GM19452 (cell line): Measurements from ENCODE around the gene EMX1.

Experiments used
- ATAC-seq: cut with Tn5 transposase; IDR thresholded peaks from one replicate; pipeline ENCODE4 v1.9.1; 2021; ENCODE audit not compliant: unreplicated experiment

Gene EMX1

DNA sequence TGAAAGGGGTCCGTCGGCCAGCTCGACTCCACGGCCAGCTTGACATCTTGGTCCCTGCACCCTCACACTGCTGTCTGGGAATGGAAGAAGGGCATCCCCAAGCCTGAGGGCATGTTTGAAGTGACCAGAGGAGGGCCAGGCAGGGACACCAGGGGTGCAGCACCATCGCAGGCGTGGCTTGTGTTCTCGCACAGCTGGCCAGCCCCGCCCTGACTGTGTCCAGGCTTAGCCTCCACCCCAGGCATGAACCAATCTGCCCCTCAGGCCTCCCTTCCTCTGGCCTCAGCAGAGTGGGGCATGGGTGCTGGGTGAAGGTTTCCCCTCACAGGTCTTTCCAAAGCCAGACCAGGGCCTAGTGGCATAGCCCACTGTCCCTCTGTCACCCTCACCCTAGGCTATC lies 25.0 kb downstream of the EMX1 start:
- ATAC-seq = no peak

DNA sequence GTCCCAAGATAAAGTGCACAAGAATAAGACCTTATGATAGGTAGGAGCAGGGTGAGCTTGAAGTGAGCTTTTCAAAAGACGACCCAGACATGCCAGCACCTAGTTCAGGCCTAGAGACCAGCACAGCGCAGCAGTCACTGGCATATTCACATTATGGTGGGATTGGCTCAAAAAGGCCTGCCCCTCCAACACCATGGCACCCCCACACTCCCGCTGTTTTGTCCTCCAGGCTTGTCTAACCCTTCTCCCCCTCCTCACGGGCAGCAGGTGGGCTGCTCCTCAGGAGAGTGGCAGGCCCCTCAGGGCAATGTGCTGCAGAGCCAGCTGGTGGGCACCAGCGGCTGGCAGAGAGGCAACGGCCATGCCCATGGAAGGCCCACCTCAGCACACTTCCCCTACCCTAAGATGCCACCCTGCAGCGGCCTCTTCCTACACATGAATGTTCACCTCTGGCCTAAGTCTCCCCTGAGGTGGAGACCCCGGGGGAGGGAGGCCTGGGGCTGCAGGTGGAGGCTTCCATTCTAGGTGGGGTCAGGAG lies 25.6 kb downstream of the EMX1 start:
- ATAC-seq = no peak

DNA sequence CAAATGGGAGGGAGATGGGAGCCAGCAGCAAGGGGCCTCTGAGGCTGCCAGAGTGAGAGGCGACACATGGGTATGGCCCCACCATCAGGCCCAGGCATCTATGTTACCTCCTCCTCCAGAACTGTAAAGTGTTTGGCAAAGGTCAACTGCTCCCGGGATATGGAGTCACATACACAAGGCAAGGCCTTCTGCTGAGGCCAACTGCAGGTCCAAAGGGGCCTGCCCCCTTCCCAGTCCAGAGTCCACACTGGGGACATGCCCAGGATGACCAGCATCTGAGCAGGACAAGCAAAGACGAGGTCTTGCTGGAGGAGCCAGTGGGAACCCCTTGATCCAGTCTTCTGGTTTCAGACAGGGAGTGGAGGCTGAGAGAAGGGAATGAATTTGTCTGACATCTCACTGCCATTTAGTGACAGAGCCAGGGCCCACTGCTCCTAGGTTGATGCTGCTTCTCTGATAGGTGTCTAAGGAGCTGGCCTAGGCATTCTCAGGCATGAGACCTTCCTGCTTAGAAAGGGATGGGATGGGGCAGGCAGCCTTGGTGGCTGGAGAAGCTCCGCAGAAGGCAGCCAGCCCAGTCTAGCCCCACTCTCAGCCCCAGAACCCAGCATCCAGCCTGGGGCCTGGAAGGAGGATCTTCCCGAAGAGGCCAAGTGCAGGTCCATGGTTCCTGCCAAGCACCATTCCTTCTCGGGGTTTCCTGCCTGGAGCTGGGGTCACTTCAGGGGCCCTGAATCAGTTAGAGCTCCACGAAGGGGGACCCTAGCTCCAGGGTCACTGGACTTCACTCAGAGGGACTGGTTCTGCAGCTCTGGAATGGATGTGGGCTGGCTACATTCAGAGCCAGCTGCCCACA lies 26.4 kb downstream of the EMX1 start:
- ATAC-seq = no peak

DNA sequence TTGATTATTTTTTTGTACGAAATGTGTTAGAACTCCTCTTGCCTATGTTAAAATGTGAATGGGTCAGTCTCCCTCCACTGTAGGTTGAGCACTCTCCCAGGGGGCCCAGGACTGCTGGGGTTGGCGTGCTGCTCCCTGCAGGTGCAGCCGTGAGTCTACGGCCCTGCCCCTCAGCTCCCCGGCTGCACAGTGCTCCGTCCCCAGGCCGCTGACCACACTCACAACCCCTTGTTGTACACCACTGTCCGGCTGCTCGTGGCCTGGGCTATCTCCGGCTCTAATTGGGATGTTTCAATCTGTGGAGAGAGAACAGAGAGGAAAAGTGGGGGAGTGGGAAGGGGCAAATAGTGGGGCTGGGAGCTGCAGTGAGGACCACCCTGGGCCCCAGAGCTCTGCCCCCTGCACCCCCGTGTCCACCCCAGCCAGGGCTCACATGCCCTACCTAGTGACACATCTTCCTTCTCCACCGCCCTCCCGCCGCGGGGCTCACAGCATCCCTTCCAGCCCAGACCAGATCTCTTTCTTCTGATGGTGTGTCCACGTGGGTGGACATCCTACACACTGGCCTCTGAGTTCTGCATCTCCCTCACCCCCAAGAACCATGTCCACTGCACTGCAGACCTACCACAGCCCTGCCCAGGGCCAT lies 27.6 kb downstream of the EMX1 start:
- ATAC-seq = no peak

DNA sequence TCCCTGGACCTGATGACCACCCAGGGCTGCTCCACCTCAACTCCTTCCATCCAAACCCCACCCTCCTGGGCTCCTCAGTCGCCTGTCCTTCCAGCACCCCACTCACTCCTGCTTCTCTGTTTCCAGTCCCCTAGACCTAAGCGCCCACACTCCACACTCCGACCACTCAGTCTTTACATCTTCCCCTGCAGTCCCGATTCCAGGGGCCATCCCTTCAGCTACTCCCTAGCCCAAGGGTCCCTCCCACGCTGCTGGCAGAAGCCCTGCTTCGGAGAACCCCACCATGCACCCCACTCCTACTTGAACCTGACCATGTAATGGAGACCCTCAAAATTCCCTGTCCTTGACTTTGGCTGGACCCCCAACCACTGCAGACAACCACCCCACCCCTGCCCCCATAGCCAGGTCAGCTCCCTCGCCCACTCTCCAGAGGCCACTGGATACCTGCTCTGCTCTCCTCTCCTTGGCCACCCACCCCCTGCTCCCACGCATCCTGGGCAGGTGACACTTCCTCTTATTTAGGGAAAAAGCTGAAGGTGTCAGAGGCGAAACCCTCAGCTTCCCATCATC lies 28.2 kb downstream of the EMX1 start:
- no peak for ATAC-seq

DNA sequence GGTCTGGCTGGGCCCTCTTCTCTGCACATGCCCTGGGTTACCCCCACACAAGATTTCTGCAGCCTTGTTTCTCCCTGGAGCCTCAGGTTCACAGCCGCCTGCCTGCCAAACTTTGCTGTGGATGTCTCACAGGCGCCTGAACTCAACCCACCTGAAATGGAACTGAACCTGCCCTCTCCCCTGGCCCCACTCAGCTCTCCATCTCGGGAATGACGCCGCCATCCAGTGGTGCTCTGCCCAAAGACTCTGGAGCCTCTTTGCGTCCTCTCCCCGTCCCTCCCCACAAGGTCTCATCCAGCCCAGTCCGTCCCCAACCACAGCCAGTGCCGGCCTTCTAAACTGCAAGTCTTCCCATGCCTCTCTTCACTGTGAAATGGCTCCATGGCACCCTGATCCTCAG lies 29.1 kb downstream of the EMX1 start:
- no peak for ATAC-seq

DNA sequence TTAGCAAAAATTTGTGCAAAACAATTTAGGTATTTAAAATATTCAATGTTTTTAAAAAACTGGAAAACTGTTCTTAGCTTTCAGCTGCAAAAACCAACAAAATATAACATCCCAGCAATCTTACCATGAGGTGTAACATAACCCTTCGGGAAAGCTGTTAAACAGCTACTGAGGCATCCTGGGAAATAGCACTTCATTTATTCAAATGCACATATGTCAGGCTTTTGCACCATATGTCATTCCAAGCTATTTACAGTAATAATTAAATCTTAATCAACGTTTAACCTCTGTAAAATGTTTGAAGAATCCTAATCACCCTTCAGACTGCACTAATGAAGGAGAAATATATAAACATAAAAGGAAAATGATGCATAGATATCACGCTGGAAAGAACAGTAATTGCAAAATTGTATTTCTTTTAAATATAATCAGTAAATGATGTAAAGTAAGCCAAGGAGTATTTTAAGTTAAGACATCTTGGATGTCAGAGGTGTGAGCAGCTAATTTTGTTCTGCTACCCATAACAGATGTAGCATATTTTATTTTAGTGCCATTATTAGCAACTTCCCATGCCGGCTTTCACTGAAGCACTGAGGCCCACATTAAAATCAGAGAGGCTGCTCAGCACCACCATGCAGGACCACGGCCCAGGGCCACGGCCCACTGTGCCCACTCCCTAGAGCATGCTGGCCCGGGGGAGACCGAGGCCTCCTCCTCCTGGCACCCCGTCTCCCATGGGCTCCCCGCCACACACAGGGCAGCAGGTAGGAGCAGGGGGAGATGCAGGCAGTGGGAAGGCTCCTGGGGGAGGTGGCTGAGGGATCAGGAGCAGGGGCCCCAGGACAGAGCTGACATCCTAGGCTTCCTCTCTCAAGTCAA lies 30.9 kb downstream of the EMX1 start:
- ATAC-seq = no peak

DNA sequence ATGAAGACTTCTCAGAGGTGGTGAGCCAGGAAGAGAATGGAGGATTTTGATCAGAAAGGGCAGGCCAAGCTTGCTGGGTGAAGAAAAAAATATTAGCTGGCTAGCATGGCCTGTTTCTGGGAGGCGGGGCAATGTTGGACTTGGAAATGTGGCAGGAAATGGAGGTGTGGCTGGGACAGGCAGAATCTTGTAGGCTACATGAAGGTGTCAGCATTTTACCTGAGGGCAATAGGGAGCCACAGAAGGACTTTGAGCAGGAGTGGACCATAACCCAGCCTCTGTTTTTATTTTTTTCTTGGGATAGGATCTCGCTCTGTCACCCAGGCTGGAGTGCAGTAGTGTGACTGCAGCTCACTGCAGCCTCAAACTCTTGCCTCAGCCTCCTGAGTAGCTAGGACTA lies 31.7 kb downstream of the EMX1 start:
- no peak for ATAC-seq

DNA sequence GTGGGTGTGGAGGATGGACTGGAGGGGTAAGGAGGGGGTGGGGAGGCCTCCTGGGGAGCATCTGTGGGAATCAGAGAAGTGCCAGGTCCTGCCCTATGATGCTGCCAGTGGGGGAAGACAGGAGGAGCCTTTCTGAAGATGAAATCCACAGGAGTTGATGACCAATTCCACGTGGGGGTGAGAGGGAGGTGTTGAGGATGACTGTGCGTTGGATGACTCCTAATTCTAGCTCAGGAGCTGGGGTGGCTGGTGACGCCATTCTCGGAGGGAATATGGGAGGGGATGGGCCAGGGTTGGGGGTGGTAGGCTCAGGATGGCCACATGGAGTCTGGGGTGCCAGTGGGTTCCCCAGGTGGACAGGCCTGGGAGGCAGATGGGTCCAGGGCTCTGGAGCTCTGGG lies 32.3 kb downstream of the EMX1 start:
- no peak for ATAC-seq

DNA sequence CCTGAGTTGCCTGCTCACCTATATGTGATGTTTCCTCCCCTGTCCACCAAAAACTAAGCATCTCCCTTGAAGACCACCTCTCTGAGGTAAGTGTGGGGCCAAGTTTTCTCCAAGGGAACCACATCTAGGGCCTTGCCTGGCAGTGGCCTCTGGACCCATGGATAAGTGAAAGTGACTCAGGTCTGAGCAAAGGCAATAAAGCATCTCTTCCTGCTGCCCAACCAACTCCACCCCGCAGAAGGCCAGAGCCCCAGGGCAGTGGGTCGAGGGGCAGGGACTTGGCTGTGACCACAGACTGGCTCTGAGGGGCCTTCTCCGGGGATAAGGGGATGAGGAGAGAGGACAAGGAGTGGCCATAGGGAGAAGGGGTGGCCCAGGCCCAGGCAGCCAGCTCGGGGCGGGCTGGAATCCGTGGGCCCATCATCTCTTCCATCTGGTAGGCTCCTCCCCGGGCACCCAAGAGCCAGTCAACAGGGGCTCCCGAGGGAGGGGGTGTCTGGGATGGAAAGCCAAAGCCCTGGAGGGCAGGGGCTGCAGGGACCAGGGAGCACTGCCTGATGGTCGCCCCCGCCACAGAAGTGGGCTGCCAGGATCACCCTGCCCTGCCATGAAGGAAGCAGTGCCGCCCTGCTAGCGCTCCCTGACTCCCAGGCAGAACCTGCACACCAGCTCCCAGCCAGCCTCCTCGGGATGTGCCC lies 33.4 kb downstream of the EMX1 start:
- ATAC-seq = no peak

DNA sequence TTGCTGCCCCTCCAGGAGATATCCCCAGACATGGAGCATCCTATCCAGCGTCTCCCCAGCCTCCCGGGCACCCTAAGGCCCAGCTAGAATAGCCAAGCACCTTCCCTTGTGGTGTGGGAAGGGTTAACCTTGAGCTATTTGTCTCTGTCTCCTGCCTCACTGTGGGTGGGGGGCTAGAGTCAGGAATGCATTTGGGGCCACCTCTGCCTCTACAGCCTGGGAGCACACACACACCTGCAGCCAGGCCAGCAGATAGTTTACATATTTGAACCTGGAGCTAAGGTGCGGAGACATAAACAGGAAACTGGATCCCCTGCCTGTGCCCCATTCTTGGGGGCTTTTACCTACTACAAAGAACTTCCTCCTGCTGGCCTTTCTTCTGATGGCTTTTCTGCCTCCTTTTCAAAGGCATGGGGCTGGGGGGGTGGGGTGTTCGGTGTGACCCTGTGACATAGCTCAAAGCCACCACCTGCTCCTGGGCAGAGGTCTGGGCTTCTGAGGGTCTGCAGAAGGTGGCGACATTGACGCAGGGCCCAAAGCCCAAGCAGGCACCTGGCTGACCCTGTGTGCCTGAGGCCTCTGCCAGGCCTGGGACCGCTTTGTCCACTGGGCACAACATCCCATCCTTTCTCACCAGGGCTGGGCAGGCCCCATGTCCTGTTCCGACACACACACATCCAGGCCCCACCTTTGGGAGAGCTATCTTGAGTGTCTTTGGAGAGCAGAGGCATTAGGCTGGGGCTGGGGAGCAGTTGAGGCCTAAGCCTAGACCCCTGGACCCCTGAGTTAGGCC lies 34.2 kb downstream of the EMX1 start:
- no peak for ATAC-seq

DNA sequence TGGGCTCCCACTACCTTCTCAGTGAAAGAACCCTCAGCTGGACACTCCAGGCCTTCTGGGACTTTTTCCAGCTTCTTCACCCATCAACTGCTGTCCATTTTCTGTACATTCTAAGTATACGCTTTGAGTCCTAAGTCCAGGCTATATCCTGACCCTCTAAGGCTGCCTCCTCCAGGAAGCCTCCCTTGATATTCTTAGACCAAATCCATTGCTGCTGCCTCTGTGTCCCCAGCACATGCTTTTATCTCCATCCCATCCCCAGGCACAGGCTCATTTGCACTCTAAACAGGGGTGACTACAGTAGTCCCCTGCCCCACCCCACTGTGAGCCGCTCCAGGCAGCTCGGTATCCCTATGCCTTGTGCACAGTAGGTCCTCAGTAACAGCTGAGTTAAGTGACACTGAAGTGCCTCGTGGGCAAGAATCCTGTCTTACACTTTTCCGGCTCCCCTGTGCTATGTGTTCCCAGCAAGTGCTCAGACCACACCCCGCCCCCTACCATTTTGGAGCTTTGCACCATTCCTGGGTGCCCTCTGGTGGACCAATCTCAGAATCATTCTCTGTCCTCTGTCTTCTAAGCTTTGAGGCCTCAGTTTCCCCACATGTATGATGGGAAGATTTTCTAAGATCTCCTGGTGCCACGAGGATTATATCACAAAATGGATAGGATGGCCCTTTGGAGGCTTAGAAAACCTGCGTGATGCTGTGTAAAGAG lies 34.9 kb downstream of the EMX1 start:
- no peak for ATAC-seq

DNA sequence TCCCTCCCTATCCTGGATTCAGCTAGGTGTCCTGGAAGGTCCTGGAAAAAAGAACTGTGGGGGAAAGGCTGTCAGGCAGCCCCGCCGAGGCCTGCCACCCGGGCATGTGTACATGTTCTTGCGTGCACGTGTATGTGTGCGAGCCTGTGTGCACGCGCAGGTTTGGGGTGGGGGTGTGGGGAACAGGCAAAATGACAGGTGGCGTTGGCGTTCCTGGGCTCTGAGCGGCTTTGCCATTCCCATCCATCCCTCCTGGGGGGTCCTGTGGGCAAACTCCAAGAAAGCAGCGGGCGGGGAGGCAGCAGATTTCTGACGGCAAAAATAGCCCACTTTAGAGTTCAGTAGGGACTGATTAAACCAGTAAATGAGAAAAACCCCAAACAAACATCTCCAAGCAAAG lies 35.6 kb downstream of the EMX1 start:
- ATAC-seq = no peak

DNA sequence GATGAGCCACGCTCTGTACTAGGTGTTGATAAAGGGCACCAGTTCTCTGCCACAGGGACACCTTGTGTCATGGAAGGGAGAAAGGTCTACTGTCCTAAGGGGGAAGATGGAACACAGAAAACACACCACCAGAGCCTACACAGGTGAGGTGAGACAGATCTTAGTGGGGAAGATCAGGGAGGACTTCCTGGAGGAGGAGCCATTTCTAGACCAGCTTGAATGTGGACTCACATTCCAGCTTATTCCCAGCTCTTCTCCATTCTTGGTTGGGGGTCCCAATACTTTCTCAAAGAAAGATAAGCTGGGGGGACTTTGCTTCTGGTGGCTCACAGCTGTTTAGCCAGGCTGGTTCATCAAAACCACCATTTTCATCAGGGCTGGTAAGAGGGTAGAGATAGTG lies 36.2 kb downstream of the EMX1 start:
- no peak for ATAC-seq

DNA sequence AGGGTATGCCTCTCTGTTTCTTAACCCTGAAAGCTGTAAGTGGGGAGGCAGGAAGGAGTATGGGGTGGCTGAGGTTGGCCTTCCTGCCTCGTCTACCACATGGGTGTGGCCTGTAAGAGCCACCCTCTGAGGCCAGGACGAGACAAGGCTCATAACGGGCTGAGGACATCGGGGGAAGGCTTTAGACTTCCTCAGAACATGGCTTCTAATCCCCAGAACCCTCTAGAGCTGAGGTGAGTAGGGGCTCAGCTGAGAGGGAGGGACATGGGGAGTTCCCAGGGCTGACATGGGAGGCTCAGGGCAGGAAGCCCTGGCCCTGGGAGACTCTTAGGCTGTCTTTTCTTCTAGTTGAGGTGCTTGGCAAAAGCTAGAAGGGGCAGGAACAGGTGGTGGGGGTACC lies 36.7 kb downstream of the EMX1 start:
- ATAC-seq = no peak

DNA sequence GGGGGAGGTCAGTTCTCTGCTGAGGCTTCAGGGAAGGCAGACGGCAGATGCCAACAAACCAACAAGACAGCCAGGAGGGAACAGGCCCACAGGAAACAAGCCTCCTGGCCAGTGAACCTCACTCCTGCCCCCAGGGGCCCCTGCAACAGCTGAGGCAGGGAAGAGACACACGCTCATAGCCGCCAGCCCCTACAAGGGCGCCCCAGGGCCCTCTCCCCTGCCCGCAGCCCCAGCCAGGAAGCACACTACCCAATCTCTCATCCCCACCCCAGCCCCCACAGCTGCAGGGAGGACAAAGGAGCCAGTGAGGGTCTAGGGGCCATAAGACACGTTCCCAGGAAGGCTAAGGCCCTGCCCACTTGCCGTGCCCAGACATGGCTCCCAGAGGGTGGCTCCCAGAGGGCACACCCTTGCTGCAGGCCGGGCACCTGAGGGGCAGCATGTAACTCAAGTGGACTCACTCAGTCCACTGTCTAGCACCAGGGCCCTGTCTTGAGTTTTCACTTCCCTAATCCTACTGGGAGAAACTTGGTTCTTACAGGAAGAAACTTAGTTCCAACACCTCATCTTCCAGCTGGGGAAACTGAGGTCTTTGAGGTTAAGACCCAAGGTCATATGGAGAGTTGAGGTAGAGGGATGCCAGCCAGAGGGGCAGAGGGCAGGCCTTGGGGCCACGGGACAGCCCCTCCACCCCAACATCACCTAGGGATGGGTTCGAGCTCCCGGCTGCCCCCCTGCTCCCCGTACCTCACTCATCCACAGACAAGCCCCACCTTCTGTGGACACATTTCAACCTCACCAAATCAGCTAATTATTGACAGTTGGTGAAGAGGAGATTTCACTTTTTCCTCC lies 37.3 kb downstream of the EMX1 start:
- ATAC-seq = no peak

DNA sequence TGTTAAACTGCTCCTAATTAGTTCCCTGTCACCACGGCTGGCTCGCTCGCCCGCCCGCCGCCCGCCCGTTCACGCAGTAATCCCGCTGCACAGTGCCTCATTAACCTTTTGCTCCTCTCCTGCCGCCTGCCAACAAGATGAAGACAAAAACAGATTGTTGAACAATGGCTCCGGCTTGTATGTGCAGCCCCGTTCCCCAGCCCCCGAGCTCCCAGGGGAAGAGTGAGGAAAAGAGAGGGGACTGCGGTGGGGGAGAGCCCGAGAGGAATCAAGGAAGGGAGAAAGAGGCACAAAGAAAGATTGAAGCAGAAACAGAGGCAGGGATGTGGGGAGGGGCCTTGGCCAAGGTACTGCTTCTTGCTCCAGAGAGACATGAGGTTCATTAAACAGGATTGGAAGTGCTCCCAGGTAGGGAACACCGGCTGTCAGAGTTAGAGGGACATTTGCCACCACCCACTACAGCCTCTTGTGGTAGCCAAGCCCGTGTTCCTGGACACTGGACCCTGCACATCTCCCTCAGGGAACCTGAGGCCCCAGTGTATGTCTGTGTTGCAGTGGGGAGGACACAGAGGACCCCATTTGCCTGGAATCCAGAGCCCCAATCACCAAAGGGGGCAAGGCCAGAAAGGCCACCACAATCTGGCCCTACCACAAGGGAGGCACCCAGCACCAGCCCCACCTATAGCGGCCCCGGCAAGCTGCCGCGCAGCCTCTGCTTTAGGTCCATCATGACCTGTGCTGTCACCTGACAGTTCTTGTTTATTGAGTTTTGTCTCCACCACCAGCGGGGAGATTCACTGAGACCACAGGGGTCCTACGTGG lies 38.1 kb downstream of the EMX1 start:
- ATAC-seq = no peak
